GM19240 (cell line): ENCODE measurements around the gene LZTS3.
"Not testable (repeated sequence)": the region's sequence is repeated elsewhere in the genome, so short reads cannot be mapped to it uniquely, and the experiment has no call there.

Experiments used
- DNase-seq: peaks from one replicate; pipeline ENCODE4 v3.0.0; 2011; ENCODE audit warnings: low spot score; ENCODE audit not compliant: insufficient read length

LZTS3 gene

DNA sequence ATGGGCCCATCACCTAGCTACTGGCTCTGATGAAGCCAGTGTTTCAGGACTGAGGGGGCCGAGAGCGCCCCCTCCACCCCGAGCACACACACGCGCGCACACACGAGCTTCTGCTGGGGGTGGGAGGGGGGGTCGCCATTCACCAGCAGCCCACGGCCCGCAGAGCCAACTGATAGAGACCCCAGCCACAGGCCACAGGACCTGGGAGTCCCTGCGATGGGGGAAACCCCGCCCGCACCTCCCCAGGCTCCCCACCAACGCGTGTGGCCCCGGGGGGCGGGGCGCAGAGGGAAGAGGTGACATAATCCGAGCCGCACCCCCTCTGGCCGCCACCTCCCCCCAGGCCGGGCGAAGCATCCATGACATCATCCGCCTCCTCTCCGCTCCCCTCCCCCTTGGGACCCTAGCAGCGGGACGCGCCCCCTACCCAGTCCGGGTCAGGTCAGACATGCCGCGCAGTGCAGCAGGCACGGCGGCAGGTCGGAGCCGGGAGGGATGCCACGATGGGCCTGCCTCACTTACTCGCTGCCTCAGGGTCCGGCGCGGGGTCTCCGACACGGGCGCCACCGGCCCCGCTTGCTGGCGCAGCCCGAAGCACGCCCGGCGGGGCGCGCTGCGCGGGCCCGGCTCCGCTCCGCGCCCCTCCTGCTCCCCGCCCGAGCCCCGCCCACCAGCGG lies at the start of gene LZTS3:
LZTS3 (minus strand) TSS at position 617 of the 677 bp plus-strand sequence. CDS start 6,386 bp downstream, outside the sequence.
- peak; percentile 76 for DNase-seq

DNA sequence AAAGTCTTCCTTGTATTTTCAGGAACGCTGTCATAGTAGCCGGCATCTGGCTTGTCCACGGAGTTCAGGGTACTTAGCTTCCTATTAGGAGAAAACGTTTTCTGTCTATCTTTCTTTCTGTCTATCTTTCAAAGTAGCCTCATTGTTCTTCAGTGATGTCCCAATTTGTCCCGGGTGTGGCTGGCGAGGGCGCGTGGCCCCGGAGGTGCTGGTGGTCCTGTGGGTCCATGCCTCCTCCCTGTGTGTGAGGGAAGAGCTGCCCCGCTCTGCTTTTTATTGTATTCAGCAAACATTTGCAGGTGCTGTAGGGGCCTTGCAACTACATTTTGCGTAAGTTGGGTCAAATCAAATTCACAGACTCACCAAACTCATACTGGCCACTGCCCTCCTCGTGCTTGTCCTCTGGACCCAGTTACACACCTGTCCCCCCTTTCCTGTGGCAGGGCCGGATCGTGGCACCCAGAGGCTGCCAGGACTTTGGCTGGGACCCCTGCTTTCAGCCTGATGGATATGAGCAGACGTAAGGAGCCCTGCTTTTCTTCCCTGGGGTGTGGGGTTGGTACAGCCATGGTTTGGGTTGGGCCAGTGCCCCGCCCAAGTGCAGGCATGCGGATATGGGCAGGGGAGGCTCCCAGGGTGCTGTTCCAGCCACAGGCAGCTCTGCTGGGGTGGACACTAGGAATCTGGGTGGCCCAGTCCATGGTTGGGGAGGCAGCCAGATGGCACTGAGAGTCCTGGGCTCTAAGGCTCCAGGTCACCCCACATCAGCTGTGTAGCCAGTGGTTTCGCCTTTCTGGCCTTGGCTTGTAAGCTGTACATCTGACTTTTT lies 48.3 kb upstream of the LZTS3 start:
- DNase-seq, result no peak

DNA sequence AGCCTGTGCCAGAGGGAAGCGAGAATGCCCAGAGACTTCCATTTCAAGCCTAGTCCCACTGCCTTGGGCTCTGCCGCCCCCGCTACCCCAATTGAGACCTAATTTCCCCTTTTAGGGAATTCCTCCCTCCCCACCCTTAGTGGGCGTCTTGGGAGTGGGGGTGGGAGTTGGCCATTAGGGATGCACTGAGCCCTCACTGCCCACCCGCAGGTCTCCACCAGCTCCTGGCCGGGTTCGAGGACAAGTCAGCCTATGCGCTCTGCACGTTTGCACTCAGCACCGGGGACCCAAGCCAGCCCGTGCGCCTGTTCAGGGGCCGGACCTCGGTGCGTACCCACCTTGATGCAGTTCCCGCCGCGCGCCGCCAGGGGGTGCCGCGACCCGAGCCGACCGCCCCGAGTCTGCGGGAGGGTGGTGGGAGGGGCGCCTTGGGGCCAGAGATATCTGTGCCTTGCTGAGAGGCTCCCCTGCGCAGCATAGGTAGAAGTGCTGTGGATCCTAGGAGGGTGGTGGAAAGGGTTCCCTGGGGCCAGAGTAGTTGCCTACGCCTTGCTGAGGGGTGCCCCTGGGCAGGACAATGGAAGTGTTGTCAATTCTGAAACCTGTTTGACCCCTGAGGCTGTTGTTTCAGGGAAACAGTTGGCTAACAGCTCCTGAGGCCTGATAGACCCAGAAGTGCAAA lies 45.1 kb upstream of the LZTS3 start:
- DNase-seq, result peak; percentile 83

DNA sequence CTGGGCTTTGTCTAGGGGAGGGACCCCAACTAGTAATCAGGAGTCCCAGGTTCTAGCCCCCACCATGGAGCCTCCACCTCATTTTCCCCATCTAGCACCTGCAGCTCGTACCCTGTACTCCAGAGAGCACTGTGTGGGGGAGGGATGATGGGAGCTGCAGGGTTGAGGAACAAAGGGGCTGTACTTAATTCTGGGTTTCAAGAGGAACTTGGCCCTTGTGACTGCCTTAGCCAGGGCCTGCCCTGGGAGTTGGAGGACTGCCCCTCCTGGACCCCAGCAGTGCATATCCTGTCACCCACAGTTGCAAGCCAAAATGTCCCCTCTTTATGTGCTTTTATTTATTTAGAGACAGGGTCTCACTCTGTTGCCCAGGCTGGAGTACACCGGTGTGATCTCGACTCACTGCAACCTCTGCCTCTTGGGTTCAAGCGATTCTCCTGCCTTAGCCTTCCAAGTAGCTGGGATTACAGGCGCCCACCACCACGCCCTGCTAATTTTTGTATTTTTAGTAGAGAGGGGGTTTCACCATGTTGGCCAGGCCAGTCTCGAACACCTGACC lies 42.1 kb upstream of the LZTS3 start:
- DNase-seq, result not testable (repeated sequence)

GRCh38 chr20:3213226-3213625 lies 39.9 kb upstream of the LZTS3 start:
- no peak for DNase-seq

DNA sequence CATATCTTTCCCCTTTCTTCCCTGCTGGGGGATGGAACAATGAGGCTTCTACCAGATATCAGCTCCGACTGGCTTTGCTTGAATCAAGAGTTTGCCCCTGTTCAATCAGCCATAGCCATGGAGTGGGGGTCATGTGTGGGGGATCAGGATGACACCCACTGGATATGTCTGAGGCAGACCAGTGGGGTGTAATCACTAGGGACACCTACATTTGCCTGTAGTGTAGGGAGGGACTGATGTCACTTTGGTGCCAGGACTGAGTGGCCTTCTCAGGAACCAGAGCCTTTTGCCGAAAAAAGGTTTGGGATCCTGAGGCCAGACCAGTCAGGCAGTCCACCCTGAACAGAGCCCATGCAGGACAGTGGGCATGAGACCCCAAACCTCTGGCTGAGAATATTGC lies 37.0 kb upstream of the LZTS3 start:
- no peak for DNase-seq

GRCh38 chr20:3209946-3210317 lies 36.6 kb upstream of the LZTS3 start:
- DNase-seq, result no peak

DNA sequence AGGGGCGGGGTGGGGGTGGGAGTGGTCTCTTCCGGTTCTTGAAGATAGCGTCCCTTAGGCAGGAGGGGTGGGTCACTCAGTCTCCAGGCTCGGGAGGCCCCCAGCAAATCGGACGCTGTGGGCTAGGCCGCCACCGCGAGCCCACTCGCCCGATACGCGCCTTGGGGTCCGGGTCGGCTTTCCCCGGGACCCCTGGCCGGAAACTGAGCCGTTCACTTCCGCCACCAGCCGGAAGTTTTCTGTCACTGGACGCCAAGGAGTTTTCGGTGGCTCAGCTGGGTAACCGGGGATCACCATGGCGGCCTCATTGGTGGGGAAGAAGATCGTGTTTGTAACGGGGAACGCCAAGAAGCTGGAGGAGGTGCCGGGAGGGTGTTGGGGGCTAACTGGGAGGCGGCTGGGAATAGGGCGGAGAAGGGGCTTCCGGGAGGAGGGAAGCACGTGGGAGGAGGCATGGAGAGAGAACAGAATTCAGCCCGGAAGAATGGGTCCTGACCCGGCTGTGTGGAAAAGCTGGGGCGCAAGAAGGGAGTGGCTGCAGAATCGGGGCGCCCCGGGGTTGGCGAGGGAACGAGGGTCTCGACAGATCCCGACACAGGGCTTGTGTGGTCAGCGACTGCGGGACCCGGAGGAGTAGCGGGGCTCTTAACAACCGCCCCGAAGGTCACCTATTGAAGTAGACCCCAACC lies 36.1 kb upstream of the LZTS3 start, which contains the start of gene ITPA:
ITPA (plus strand) TSS at position 242 of the 689 bp plus-strand sequence; CDS start at position 296, 54 bp downstream.
- DNase-seq, result peak; percentile 64

DNA sequence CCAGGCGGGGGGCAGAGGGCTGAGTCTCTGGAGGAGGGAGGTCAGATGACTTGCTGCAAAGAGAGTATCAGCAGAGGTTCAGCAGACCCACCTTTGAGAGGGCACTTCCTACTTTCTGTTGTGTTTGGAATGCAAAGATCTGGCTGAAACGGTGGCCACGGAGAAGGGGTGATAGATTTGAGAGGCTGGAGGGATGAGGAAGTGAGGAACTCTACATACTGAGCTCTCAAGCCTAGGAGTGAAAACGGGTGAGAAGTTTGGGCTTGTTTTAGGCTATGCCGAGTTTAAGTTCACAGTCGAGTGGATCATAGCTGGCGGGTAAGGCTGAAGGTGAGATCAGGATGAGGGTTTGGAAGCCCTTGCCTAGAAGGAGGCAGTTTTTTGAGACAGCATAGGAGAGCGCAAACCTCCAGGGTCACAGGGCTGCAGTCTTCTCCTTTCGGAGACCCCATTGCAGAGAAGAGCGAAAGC lies 35.5 kb upstream of the LZTS3 start:
- no peak for DNase-seq

DNA sequence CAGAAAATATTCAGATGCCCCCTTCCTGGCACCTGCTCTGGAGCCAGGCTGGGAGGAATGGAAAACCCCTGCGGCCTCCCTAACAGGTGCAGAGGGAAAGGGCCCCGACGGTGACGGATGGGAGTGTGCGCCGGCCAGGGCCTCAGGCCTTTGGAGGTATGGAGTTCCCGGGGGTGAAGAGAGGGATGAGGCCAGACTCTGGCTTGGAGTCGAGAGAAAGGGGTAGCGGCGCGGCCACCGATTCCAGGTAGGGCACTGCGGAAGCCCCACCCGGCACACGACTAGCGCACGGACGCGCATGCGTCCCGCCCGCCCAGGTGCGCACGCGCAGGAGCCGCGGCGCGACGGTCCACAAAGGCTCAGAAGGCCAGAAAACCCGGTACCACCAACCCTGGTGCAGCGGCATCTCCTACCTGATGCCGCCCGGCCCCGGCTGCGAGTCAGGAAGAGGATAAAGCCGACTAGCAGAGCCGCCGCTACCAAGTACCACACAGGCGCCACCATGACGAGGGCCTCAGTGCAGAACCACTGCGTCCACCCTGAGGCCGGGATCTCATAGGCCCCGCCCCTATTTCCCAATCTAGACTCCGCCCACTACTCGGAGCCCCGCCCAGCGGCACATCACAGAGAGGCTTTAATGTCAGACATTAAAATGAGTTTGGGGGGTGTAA lies 30.9 kb upstream of the LZTS3 start, which contains the start of gene DDRGK1:
DDRGK1 (minus strand) TSS at position 559 of the 671 bp plus-strand sequence; CDS start at position 504, 55 bp downstream.
- DNase-seq, result peak; percentile 80

DNA sequence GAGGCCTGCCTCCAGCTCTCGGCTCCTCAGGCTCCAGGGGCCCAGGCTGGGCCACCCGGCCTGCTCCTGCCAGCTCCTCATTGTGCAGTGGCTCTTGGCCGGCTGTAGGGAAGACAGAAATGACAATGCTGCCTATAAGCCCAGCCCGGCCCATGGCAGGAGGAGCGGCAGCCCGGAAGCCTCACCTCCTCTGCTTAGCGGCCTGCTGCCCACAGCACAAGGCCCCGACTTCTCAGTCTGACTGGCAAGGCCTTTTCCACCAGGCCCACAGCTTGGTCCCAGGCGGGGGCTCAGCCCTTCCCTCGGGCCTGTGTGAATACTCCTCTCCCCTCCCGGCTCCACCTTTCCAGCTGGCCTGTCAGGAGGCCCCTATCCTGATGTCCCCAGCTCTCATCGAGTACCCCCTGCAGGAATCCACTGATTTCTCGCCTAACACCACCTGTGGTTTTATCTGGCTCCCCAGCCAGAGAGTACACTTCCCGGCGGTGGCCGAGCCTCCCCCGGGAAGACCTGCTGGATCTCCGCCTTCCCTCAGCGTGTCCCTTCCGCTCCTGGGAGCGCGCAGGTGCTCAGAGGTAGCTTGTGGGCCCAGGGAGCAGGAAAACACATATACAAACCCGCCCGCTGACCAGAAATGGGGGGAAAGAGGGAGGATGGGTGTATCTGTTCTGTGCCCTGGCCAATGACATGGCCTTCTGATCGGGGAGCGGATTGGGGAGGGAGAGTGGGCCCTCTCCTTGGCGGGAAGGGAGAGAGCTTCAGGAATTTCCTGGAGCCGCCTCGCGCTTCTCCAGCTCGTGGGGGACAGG lies 30.2 kb upstream of the LZTS3 start:
- no peak for DNase-seq

DNA sequence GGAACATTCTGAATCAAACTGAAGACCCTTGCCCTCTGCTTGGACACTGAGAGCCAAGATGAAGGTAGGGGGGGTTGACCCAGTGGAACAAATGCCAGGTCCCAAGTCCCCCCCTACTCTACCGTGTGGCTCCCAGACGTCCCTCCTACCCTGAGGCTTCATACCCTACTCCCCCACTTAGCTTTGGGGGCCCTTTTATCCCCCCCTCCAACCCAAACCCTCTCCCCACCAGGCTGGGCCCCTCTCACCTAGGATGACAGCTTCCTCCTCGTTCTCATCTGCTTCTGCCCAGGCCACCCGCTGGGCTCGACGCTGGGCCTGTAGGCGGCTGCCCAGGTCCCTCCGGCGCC lies 29.6 kb upstream of the LZTS3 start:
- DNase-seq, result no peak

DNA sequence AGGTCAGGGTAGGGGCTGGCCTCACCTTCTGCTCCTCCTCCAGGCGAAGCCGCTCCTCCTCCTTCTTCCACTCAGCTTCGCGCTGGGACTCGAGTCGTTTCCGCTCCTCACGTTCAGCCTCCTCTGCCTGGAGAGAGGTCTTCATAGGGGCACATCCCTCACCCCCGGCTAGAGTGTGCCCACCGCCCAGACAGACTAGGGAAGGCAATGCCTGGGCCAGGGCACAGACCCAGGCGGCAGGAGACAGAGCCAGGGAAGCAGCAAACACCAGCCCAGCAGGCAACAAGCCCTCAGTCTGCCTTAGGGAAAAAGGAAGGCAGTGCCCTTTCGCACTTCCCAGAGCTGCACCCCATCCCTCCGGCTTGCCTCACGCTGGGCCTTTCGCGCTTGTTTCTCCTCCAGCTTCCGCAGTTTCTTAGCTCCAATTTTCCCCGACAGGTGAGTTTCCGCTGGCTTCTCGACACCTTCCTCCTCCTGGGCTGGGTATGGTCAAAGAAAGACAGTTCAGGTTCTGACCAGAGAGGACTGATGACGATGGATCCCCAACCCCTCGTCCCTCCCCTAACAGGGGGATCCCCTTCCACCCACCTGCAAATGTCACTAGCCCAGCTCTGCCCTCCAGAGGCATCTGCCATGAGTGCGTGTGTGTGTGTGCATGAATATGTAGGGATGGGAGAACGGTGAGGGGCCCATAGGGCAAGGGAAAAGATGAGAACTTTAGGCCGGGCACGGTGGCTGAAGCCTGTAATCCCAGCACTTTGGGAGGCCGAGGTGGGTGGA lies 26.8 kb upstream of the LZTS3 start:
- DNase-seq, result no peak

DNA sequence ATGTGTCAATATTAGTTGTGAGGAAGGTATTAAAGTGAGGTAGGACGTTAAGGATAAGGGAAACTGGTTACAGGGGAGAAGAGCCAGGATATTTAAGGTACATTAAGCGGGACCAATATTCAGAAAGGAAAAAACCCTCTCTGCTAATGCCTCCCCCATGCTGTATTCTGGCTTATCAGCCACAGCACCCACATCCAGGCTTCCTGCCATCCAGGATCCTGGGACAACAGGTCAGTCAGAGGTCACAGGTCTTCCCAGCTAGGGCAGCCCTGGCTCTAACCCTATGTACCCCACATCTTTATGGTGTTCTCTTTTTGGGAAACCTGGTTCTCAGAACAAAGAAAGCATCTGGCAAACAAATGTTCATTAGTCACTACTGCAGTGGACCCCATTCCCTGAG lies 25.9 kb upstream of the LZTS3 start:
- no peak for DNase-seq

DNA sequence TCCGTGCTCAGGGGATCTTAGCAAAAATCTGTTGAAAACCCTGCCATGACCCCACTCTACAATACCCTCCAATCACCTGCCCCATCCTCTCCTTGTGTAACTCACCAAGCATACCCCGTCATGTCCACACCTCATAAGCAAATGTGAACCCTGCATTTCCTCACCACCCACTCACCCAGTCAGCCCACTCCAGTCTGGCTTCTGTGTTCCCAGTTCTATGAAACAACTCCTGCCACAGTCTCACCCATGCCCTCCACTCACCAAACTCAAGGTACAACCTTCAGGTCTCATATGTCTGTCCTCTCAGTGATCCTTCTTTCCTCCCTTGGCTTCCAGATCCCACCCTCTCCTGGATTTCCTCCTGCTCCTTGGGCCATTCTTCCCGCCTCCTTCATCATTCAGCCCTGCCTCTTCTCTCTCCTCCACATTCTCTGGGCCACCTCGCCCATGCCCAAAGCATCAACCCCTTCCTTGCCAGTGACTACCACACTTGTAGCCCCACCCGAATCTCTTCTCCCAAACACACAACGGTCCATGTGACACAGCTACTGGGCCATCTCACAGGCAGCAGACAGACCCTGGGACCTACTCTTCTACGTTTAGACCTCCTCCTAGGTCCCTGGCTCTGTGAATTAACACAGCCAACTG lies 22.4 kb upstream of the LZTS3 start:
- DNase-seq, result no peak

GRCh38 chr20:3194617-3195280 lies 21.4 kb upstream of the LZTS3 start:
- no peak for DNase-seq

GRCh38 chr20:3193806-3194616 lies 20.7 kb upstream of the LZTS3 start:
- DNase-seq, result no peak
